ENCODE measurements around the gene TMEM72.

The TMEM72 gene

DNA sequence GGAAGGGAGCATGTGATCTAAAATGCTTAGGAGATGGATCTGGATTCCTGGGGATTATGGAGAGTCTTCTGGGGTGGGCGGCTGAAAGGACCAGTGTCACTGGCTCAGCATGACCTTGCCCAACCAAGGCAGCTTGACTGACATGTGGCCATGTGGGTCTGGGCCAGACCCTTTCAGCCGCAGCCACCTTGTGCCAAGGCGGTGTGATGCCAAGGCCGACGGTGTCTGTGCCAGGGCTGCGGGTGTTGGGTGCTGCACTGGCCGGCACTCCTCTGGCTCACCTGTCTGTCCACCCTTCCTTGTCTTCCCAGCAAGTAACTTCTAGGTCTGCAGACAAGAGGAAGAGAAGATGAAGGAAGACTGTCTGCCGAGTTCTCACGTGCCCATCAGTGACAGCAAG, 58.7 kb downstream of the TMEM72 start:
- no peak for DNase-seq

DNA sequence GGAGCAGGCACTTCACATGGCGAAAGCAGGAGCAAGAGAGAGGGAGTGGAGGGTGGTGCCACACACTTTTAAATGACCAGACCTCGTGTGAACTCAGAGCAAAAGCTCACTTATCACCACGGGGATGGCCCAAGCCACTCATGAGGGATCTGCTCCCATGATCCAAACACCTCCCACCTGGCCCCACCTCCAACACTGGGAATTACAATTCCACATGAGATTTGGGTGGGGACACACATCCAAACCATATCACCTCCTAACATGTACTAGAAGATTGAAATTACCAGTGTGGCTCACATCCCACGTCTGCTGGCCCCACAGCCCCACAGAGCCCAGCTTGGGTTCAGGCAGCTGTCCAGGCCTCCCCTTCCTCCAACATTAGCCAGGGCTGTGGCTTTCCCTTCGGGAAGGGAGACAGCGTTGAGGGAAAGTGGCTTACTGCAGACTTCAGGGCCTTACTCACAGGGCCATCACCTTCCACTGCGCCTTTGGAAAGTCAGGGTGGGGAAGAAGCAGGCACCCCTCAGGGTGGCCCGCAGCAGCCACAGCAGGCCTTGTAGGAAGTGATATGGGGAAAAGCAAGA, 59.8 kb downstream of the TMEM72 start:
- no peak for DNase-seq

DNA sequence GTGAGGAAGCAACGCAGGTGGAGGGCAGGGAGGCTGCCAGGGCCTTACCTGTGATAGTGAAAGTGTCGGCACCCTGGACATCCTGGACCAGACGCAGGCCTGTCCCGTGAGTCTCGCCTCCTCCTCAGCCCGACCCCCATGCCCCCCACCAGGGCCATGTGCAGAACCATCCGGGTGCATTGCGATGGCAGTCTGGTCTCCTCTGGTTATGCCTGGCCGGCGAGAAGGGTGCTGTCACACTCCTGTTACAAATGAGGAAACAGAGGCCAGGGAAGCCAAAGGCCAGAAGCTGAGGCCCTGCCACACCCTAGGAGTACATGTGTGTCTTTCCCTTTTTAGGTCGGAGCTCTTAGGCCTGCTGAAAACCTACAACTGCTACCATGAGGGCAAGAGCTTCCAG, 60.3 kb downstream of the TMEM72 start:
- DNase-seq, result no peak

DNA sequence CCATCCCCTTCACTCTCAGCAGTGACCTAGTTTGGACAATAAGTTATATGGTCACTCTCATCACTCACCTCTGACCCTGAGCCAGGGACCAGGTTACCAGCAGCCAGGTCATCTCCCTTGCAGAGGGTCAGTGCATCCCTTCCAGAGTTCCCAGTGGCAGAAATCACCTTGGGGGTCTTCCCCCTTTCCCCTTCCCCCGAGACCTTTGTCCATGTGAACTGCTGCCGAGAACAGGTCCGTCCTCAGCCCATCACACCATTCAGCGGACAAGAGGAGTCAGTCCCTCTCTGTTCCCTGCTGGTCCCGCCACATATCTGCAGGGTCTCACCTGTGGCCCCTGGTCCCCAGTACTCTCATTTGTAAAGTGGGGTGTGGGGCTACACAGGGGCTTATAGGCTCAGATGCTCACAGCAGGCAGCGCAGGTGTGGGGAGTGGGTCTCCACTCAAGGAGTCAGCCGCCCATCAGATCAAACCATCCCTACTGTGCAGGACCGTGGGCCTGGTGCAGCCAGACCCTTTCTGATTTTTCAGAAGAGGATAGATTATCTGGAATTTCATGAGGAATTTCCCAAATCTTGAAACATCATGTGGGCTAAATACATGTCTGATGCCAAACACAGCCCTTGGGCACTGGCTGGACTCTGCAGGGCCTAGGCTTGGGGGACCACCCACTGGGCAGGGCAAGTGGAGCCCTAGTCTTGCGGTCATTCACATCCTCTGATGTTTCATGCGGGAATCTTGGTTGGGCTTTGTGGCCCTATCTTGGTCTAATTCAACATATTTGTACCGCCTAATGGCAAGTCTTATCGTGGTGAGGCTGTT, 61.0 kb downstream of the TMEM72 start:
- DNase-seq, result no peak

DNA sequence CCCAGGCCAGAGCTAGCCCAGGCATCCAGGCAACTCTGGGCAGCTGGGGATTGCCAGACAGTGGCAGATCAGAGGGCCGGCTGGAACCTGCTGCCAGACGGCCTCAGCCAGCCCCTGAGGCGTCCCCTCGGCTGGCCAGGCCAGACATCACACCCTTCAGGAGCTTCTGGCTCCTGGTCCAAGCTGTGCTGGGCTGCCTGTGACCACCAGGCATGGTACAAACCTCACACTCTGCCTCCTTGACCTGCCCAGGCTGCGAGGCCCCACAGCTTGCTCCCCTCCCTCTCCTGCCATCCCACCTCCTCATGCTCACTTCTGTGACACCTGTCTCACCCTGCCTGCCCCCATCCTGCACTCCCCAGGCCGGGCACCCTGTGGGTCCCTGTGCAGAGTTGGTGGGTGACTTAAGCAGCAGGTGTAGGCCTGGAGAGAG, 61.8 kb downstream of the TMEM72 start:
- DNase-seq, result no peak

DNA sequence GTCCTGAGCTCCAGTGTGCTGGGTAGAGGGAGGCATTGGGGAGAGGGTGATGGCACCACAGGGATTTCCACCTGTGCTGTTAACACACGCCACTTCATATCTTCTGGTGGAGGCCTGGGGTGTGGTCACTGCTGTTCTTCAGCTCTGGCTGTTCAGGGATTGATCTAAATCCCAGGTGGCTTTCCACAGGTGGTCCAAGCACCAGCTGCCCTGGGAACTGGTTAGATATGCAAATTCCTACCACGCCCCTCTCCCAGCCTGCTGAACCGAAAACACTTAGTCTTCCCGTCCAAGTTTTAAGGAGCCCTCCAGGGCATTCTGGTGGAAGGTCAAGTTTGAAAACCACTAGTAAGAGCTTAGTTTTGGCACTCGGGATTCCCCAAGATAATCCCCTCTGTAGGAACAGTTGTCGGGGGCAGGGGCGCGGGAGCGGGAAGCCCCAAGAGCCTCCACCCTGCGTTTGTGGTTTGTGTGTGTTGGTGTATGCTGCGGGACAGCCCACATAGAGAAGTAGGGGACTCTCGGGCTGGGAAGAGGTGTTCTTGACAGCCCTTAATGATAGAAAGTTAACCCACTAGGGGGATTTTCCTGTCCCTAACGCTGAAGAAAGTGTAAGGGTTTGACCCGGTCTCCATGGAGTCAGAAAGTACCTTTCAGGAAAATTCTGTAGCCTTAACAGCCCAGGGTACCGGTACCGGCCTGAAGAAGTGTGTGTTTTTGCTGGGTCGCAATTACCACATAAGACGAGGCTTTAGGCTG, 62.4 kb downstream of the TMEM72 start:
- no peak for DNase-seq

DNA sequence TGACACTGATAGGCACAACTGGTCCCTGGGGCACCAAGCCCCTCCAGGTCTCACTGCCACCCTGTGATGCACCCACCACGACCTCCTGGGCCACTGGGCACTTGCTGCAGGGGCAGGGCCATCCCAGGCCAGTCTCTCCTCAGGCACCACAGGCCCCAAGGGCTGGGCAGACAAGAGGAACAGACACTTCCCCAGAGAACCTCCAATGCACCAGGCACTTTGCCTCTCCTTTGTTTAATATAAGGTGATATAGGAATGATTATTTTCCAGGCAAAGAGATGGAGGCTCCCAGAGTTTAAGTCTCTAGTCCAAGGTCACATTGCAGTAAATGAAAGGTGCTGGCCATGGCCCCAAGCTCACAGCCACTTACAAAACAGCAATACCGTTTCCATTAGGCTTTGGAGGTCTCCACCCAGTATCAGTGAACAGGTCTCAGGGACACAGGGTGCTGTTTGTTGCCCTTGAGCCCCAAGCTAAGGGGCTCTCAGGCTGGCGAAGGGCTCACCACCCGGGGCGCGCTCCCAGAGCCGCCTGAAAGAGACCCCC, 63.0 kb downstream of the TMEM72 start:
- no peak for DNase-seq

DNA sequence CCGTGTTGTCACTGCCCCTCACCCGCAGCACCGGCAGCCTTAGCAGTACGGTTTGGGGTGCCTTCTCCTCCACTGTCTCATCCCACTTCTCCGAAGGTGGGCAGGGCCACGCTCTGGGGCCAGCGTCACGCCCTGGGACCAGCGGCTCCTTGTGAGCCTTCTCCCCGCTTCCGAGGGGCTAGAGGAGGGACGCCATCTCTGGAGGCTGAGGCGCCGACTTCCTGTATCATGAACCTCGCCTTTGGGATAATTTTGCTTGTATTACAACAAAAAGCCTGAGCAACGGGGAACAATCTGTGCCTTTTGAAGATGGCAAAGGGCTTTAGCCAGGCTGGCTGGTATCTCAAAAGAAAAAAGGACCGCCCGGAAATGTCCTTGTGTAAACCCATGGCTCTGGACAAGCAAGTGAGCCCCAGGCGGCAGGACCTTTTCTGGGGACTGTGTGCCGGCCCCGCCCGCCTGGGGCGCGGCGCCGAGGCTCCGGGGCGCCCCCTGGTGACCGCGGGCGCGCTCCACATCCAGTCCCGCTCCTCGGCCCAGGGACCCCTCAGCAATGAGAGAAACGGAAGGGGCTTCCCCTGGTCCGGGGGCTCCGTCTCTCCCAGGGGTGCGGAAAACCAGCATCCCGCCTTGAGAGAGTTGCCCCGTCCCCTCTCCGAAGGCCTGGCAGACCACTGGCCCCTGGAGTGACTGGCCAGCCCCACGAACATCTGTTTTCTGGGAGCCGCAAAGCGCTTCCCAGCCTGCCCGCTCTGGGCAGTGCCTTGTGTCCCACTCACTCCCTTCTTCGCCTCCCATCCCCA, 63.7 kb downstream of the TMEM72 start:
- peak; percentile 12 for DNase-seq

DNA sequence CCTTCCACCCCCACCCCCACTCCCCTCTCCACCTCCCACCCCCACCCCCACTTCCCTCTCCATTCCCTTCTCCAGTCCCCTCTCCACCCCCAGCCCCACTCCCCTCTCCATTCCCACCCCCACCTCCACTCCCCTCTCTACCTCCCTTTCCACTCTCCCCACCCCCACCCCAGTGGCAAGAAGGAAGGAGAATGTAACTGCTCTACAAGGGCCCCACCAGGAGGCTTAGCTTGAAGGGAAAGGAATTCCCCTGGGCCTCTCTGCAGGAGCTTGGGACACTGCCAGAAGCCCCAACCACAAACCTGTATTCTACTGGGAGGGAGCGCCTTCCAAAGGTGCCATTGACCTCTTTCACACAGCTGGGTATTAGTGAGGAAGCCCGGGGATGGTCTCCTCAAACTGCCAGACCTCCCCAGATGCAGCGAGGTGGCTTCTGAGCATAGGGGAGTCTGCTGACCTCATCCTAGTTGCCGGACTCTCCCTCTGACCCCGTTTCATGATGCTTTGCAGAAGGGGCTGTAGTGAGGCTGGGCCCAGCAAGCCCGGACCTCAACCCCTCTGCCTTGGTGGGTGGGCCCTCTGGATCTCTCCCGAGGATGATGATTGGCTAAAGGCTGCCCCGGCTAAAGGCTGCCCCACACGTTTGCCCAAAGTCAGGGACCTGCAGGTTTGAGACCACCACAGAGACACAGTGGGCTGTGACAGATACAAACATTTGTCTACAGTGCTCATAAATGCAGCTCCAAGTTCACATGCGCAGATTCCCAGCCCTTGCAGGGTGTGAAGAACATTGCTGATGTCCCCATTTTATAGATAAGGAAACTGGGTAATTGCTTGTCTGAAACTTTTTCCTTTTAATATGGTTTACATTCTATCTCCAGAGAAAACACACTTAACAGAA, 64.5 kb downstream of the TMEM72 start:
- no peak for DNase-seq

DNA sequence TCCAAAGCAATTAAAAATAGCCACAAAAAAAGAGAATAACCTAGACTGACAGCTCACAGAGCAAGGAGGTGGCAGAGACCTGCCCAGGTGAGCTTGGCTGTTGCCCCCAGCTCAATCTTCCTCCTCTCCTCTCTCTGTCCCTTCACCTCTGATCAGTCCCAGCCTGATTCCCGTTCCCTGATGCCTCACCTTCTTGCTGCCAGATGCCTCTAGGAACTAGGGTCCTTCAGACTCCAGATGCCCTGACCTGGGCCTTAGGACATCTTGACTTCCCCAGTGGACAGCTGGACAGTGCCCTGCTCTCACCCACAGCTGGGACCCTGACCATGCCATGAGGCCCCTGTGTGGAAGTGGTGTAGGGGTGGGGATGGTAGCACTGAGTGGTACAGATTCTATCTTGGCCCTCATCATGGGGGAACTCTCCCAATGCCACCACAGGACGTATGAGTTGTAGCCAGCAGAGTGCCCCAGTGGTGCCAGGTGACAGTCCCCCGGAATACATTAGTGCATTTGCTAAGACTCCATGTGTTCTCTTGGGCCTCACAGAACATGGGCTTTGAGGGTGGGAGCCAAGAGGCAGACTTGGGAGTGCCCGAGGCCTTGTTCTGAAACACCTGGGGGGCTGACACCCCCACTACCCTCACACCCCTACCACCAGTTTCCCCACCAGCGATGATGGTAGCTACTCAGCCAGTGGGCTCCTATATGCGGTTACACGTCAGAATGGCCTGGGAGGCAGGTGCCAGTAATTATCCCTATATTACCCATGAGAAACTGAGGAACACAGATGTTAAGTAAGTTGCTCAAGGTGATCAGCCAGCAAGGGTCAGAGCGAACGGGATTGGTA, 65.4 kb downstream of the TMEM72 start:
- DNase-seq, result no peak

DNA sequence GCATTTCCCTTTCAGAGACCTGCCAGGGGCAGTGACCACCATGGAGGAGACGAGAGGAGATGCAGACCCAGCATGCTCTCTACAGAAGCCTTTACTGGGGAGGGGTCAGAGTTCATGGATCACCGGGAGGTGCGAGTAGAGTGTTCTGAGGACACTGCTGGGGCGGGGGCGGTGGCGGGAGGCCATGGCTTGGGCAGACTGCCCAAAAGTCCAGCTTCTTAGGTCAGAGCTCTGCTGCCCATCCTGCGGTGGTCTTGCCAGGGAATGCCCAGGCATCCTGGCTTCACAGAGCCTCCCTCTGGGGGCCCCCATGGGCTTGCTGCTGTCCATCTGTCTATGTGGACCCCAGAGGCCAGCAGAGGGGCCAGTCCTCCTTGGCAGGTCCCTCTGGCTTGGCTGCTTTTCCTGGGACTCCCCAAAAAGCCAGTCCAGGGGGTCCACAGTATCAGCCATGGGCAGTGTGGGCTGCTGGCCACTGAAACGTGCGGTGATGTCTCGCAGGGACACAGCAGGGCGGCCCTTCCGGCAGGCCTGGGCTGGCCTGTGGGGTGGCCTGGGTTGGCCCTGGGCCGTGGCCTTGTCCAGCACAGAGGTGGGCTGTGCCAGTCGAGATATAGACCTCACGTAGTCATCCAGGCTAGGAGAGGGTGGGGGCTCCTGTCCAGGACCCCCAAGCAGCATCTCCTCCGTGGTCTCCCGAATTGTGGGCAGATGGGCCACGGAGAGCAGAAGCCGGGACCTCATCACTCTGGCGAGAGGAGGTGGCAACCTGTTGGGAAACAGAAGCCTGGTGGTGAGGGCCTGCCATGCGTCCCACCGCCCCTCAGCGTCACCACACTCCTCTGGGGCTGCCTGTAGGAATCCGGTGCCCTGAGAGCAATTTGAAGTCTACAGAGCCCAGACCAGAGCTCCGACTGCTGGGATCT, 66.4 kb downstream of the TMEM72 start:
- no peak for DNase-seq

DNA sequence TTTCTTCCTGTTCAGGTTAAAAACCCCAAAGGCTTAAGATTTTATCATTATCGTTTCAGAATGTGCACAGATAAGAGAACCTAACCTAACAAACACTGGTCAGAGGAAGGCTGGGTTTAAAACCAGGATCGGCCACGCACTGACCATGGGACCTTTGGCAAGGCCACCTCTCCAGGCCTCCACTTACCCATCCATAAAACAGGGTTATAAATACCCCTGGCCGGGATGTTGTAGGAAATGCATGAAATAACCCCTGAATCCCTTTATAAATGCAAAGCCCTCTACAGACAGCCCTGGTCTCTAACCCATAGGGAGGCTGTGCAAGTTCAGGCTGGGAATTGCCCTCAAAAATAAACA, 67.1 kb downstream of the TMEM72 start:
- DNase-seq, result no peak

DNA sequence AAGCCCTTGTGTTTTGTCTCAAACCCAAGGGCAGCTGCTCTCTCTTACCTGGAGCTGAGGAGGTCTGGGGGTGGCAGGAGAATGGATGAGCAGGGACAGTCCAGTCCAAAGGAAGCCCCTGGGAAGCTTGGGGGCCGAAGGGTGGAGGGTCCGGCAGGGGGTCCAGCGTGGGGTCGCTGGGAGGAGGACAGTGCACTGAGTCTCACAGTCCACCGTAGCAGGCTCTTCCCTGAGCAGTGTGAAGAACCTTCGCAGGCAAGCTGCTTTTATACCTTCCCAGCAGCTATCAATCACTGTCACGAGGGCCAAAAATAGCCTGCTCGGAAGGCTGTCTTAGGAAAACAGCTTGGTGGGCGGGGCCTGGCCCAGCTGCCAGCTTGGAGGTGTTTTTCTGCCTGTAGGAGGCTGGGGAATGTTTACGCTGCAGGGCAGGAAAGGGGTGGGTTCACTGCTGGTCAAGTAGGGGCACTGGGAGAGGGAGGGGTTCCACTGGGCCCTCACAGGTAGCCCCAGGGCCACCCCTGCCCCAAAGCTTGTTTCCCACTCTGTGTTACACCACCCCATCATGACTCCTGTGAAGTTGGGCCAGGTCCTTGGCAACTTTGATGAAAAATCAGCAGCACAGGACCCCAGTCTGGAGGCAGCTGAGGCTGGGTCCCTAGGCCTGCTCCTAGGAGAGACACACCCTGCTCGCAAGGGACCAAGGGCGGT, 67.6 kb downstream of the TMEM72 start, which contains the start of gene DEPP1:
Gene DEPP1 (minus strand): TSS at position 240 of the 711 bp plus-strand sequence. CDS start 779 bp downstream, outside the sequence.
- peak; percentile 65 for DNase-seq

DNA sequence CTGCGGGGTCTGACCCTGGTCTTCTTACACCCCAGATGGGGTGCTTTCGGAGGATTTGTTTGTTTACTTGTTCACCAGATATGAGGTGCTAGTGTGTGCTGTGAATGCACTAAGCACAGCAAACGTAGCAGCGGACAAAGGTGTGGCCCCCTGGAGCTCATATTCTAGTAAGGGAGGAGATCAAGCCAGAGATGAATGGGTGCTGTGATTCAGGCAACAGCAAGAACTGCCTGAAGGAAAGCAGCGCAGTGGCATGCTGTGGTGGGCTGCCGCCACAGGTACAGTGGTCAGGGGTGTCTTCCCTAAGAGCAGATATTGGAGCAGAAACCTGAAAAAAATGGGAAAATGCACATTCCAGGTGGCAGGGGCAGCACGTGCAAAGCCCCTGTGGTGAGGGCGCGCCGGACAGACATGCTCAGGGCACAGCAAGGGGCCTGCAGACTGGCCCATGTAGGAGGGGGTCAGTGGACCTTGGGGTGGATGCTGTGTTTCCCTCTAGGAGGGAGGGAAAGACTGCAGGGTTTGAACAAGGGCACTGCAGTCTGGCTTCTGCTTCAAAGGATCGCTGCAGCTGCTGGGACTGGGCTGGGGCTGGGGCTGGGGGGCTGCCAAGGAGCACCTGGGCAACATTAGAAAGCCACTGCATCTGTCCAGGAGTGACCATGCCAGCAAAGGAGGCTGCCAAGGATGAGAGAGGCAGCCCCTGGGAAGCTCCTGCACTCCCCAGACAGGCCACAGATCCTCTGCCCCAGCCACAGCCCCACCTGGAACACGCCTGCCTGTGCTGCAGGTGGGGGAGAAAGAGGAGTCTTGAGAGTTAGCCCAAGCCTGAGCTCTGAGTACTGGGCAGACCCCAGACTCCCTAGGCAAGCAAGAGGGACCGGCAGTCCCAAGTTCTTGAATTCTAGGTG, 68.4 kb downstream of the TMEM72 start:
- no peak for DNase-seq

DNA sequence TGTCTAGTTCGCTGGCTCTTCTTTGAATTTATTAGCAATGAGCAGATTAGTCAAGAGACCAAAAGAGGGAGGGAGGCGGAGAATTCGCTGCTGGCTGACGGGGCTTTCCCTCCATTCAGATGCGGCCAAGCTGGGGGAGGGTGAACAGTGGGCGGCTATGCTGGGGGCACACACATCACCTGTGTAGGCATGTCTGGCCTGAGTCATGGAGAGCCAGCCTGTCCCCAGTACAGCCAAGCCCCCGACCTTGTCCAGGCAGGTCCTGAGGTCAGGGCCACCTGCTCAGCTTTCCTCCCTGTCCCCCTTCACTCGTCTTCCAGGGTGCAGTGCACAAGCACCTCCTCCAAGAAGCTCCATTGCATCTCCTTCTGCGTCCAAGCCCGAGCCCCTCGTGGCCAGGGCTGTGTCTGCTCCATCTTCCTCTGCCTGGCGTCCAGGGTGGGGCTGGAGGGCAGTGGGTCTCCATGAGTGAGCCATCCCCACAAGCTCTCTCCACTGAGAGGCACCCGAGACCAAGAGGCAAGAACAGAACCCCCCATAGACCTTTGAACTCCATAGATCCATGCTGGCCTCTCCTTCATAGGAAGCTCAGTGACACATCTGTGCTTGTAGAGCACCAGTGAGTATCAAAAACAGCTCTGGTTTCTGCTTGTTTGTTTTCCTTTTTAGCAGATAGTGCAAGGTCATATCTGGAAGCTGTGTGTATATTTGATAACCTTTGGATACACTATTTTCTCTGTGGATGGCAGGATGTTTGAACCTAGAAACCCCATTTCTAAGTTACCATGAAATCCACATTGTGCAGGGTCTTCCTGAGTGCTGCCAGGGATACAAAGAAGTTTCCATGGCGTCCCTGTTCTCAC, 69.4 kb downstream of the TMEM72 start:
- DNase-seq, result no peak
